ENCODE measurements around the gene CRYL1.

CRYL1 gene

GRCh38 chr13:20356444-20356843 lies 169.2 kb downstream of the CRYL1 start:
- H3K27ac ChIP-seq = no peak overlapping the region
- TF ChIP-seq, protein P1, sequence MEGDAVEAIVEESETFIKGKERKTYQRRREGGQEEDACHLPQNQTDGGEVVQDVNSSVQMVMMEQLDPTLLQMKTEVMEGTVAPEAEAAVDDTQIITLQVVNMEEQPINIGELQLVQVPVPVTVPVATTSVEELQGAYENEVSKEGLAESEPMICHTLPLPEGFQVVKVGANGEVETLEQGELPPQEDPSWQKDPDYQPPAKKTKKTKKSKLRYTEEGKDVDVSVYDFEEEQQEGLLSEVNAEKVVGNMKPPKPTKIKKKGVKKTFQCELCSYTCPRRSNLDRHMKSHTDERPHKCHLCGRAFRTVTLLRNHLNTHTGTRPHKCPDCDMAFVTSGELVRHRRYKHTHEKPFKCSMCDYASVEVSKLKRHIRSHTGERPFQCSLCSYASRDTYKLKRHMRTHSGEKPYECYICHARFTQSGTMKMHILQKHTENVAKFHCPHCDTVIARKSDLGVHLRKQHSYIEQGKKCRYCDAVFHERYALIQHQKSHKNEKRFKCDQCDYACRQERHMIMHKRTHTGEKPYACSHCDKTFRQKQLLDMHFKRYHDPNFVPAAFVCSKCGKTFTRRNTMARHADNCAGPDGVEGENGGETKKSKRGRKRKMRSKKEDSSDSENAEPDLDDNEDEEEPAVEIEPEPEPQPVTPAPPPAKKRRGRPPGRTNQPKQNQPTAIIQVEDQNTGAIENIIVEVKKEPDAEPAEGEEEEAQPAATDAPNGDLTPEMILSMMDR (IDR thresholded peaks at IDR 0.05) = no peak
- no peak for TF ChIP-seq ZFX (IDR thresholded peaks at IDR 0.05; ENCODE audit: borderline replicate concordance)

GRCh38 chr13:20354722-20355121 lies 170.9 kb downstream of the CRYL1 start:
- TF ChIP-seq ZFX (IDR thresholded peaks at IDR 0.05; ENCODE audit: borderline replicate concordance) = no peak
- TF ChIP-seq, protein P1 (IDR thresholded peaks at IDR 0.05) = no peak
- no peak overlapping the region for H3K27ac ChIP-seq

- TF ChIP-seq ZFX (IDR thresholded peaks at IDR 0.05; ENCODE audit: borderline replicate concordance) = no peak
- TF ChIP-seq, protein P1 (IDR thresholded peaks at IDR 0.05) = no peak
- H3K27ac ChIP-seq = no peak overlapping the region
Measured at GRCh38 chr13:20353973-20354372, 171.7 kb downstream of the CRYL1 start.
